ENCODE data around the gene ZNF48. TPM values are rescaled to one million over a fixed set of nuclear protein-coding genes. Genes with fewer than 3 reads are reported as not detected.
"Not testable (repeated sequence)": the region's sequence is repeated elsewhere in the genome, so short reads cannot be mapped to it uniquely, and the experiment has no call there.

ZNF48 gene
- total RNA-seq, 8 experiments from 2014 or later, result 2.2 to 49.5 (median 18.4) TPM

DNA sequence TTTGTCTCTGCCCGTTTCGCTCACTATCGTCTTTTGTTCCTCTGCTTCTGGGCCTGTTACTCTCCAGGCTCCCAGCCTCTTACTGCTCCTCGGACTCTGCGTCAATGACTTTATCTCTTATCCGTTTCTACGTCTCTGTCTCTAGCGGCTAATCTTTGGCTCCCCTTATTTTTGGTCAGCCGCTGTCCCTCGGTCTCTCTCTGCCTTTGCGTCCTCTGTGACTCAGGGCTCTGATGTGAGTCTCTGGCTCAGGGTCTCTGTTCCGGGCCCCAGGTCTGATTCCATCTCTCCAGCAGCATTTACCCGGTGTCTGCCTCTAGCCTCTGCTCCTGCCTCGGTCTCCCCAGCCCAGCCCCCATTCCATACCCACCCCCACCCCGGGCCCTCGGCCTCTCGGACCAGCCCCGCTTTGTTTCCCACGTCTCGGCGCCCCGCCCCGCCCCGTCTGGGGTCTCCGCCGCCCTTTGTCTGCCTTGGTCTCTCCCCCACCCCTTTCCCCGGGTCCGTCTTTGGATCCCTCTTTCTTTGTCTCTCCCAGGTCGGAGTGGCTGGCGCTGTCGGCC lies 547 bp upstream of the ZNF48 start:
- in situ Hi-C loops (cut with MboI; ENCODE audit: low pct_unique_long_range_greater_than_20kb in 2 of 9, low sequenced_read_pairs in 9 of 9, unreplicated experiment in 9 of 9), result no loop called here
- 0 to 33% (median 11%) methylated on average over 1 to 10 of the region's 31 CpGs; no CpG with 5 or more reads in 1 of the 10 experiments for WGBS, 10 experiments
- ATAC-seq (replicated peaks in 6 of 8), result peak in 7 of 8 experiments; percentile 5 to 39 (median 18)
- Histone ChIP-seq H3K4me3 (peak overlapping the region; percentile 93 to 98 (median 95)), H3K27ac (peak overlapping the region; percentile 93 to 99), H3K4me1 (replicated peaks in 1 of 2) (peaks cover 10 to 20% of the 10 kb centered on the region in 2 donors)

DNA sequence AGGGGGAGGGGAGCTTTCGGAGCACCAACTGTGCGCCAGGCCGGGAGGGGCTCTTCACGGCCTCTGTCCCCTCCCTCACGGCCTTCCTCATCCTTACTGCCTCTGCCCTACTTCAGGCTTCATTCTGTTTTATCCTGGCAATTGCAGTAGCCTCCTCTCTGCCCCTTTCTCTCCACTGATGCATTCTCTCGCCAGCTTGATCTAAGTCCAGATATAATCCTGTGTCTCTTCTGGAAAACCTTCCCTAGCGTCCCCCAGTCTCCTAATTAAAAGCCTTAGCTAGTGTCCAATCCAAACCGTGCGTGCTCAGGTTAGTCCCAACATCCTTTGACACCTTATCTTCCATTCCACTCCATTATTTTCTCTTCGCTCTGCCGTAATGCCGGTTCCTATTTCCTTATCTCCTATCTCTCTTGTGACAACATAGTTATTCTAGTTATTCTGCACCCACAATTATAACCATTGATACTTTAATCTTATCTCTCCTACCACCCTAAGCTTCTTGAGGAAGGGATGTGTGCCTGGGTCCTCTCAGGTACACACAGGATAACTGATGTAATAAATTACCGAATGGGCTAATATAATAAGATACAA lies 869 bp downstream of the ZNF48 start:
- in situ Hi-C loops (cut with MboI; ENCODE audit: low pct_unique_long_range_greater_than_20kb in 2 of 9, low sequenced_read_pairs in 9 of 9, unreplicated experiment in 9 of 9), result no loop called here
- Histone ChIP-seq H3K27ac (peak overlapping the region; percentile 93 to 99), H3K4me1 (replicated peaks in 1 of 2) (peaks cover 11 to 27% of the 10 kb centered on the region in 2 donors), H3K4me3 (peak overlapping the region; percentile 93 to 98 (median 95))
- 12 to 42% (median 31%) methylated on average over 3 to 11 of the region's 13 CpGs for WGBS, 10 experiments
- ATAC-seq (replicated peaks in 6 of 8), result no peak

DNA sequence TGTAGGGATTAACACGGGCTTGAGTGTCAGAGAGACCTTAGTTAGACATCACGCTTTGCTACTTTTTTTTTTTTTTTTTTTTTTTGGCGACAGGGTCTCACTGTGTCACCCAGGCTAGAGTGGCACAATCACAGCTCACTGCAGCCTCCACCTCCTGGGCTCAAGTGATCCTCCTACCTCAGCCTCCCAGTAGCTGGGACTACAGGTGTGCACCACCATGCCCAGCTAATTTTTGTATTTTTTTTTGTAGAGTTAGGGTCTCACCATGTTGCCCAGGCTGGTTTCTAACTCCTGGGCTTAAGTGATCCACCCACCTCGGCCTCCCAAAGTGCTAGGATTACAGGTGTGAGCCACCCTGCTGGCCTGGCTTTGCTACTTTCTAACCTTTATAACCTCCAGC lies 1.4 kb downstream of the ZNF48 start:
- Histone ChIP-seq H3K4me1 (replicated peaks in 1 of 2) (peaks cover 11 to 27% of the 10 kb centered on the region in 2 donors), H3K4me3 (peak overlapping the region in 4 of 5 donors; percentile 93 to 98 (median 96))
- WGBS, 10 experiments, result 71 to 96% (median 86%) methylated on average over 2 to 4 of the region's 4 CpGs; no CpG with 5 or more reads in 3 of the 10 experiments
- H3K27ac ChIP-seq; in situ Hi-C loops (cut with MboI; ENCODE audit: low pct_unique_long_range_greater_than_20kb in 2 of 9, low sequenced_read_pairs in 9 of 9, unreplicated experiment in 9 of 9); ATAC-seq (replicated peaks in 6 of 8): not testable (repeated sequence)

DNA sequence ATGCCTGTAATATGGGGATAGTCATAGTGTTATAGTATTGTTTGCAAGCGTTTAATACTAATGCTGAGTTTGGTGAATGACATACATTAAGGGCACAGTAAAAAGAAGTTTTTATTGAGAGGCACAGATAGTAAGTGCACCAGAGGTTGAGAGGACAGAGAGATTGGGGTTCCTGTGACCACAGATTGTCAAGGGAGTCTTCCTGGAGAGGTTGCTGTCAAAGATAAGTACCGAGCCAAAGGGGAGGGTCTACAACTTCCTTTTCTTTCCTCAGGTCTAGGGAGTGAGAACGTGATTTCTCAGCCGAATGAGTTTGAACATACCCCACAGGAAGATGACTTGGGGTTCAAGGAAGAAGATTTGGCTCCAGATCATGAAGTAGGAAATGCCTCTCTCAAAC lies 1.8 kb downstream of the ZNF48 start:
- no peak for ATAC-seq (replicated peaks in 6 of 8)
- Histone ChIP-seq H3K4me3 (no peak overlapping the region), H3K27ac (no peak overlapping the region), H3K4me1 (replicated peaks in 1 of 2) (peaks cover 11 to 27% of the 10 kb centered on the region in 2 donors)
- 67 to 100% (median 88%) methylated on average over 1 to 4 of the region's 4 CpGs; no CpG with 5 or more reads in 4 of the 10 experiments for WGBS, 10 experiments
- in situ Hi-C loops (cut with MboI; ENCODE audit: low pct_unique_long_range_greater_than_20kb in 2 of 9, low sequenced_read_pairs in 9 of 9, unreplicated experiment in 9 of 9), result no loop called here

DNA sequence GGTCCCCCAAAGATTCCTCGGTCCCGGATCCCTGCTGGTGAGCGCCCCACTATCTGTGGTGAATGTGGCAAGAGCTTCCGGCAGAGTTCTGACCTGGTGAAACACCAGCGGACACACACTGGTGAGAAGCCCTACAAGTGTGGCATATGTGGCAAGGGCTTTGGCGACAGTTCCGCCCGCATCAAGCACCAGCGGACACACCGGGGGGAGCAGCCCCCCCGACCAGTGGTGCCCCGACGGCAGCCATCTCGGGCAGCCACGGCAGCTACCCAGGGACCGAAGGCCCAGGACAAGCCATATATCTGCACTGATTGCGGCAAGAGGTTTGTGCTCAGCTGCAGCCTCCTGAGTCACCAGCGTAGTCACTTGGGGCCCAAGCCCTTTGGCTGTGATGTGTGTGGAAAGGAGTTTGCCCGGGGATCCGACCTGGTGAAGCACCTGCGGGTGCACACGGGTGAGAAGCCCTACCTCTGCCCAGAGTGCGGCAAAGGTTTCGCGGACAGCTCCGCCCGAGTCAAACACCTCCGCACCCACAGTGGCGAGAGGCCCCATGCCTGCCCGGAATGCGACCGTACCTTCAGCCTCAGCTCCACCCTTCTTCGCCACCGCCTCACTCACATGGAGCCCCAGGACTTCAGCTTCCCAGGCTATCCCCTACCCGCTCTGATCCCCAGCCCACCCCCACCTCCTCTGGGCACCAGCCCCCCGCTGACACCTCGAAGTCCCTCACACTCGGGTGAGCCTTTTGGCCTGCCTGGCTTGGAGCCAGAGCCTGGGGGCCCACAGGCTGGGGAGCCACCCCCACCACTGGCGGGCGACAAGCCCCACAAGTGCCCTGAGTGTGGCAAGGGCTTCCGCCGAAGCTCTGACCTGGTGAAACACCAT lies 2.8 kb downstream of the ZNF48 start:
- Histone ChIP-seq H3K27ac (no peak overlapping the region), H3K4me3 (no peak overlapping the region), H3K4me1 (replicated peaks in 1 of 2) (peaks cover 11 to 27% of the 10 kb centered on the region in 2 donors)
- in situ Hi-C loops (cut with MboI; ENCODE audit: low pct_unique_long_range_greater_than_20kb in 2 of 9, low sequenced_read_pairs in 9 of 9, unreplicated experiment in 9 of 9), result no loop called here
- no peak for ATAC-seq (replicated peaks in 6 of 8)
- WGBS, 10 experiments, result 91 to 100% (median 98%) methylated on average over 1 to 20 of the region's 42 CpGs; no CpG with 5 or more reads in 7 of the 10 experiments

DNA sequence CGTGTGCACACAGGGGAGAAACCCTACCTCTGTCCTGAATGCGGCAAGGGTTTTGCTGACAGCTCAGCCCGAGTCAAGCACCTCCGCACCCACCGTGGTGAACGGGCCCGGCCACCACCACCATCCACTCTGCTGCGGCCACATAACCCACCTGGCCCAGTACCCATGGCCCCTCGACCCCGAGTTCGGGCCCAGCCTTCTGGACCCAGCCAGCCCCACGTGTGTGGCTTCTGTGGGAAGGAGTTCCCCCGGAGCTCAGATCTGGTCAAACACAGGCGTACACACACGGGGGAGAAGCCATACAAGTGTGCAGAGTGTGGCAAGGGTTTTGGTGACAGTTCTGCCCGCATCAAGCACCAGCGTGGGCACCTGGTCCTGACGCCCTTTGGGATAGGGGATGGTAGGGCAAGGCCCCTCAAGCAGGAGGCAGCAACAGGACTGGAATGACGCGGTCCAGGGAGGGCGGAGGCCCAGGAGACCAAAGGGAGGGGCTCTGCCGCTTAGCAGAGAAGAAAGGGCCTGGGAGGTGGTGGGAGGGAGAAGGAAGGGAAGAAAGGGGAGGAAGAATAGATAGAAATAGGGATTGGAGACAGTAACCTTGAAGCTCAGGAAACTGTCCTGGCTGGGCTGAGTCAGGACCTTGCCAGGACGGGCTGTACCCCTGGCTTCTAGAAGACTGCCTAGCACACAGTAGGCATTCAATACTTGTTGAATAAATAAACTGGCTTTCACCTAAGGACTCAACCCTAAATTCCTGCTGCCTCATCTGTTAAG lies 3.6 kb downstream of the ZNF48 start:
- no peak overlapping the region for H3K4me3 ChIP-seq

DNA sequence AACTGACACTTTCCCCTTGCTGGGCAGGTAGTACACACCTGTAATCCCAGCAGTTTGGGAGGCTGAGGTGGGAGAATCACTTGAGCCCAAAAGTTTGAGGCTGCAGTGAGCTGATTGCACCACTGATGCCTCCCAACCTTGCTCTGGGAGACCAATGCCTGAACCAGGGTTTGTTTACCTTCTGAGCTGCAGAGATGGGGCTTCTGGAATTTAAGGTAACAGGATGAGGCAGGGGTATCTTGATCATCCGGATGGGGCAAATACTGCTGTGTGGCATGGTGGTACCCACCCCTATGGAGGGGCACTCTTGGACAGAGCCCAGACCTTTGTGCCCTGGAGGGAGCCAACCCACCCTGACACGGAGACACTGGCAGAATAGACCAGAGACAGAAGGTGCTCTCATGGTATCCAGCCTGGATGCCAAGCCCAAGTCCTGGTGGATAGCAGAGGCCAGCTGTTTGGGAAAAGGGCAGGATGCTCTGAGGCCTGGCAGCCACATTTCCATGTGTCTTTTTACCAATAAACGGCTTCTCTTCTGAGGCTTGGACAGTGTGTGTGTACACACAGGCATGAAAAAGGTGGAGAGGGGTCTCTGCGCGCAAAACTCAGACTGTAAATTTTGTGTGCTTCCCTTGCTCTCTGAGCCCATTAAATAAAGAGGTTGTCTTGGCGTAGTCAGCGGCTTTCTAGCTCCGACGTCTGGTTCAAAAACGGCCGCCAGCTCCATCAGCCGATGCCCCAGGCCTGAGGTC lies 4.4 kb downstream of the ZNF48 start:
- Histone ChIP-seq H3K4me1 (replicated peaks in 1 of 2) (peaks cover 6 to 19% of the 10 kb centered on the region in 2 donors), H3K27ac (peak overlapping the region; percentile 83 to 95), H3K4me3 (peak overlapping the region; percentile 32 to 49 (median 48))
- WGBS, 10 experiments, result 9 to 65% (median 30%) methylated on average over 2 to 7 of the region's 12 CpGs; no CpG with 5 or more reads in 5 of the 10 experiments
- ATAC-seq (replicated peaks in 6 of 8), result no peak
- in situ Hi-C loops (cut with MboI; ENCODE audit: low pct_unique_long_range_greater_than_20kb in 2 of 9, low sequenced_read_pairs in 9 of 9, unreplicated experiment in 9 of 9), result loop anchor here in 3 of 9 experiments (25.0 kb wide), 2 partner anchors 287 to 312 kb away; partner anchors contain the start of genes PPP4C (in 2 of the 3), TBX6 (in 2 of the 3), YPEL3 (in 2 of the 3) and GDPD3 (in 1 of the 3)

More for the DNA sequence above, 3.6 kb downstream of the ZNF48 start:
- peaks cover 10 to 23% of the 10 kb centered on the region in 2 donors for H3K4me1 ChIP-seq (replicated peaks in 1 of 2)
- ATAC-seq (replicated peaks in 6 of 8), result no peak
- 30 to 88% (median 65%) methylated on average over 1 to 6 of the region's 23 CpGs; no CpG with 5 or more reads in 5 of the 10 experiments for WGBS, 10 experiments
- in situ Hi-C loops (cut with MboI; ENCODE audit: low pct_unique_long_range_greater_than_20kb in 2 of 9, low sequenced_read_pairs in 9 of 9, unreplicated experiment in 9 of 9), result no loop called here
- no peak overlapping the region for H3K27ac ChIP-seq

DNA sequence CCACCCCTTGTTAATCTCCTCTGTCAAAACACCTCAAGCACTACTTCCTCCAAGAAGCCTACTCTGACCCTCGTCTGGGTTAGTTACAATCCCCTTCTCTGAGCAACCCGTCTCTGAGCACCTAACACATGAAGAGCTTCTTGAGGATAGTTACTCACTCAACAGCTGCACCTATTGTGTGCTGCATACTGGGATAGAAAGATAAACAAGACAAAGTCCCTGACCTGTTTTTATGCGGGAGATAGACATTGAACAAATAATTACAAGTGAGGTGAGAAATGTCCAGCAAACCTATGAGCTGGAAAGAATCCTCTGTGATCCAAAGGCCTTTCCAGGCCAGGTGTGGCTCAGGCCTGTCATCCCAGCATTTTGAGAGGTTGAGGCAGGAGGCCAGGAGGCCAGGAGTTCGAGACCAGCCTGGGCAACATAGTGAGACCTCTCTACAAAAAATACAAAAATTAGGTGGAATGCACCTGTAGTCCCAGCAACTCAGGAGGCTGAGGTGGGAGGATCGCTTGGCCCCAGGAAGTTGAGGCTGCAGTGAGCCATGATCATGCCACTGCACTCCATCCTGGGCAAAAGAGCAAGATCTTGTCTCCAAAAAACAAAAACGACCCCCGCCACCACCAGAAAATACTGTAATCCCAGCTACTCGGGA lies 6.7 kb downstream of the ZNF48 start:
- in situ Hi-C loops (cut with MboI; ENCODE audit: low pct_unique_long_range_greater_than_20kb in 2 of 9, low sequenced_read_pairs in 9 of 9, unreplicated experiment in 9 of 9), result loop anchor here in 3 of 9 experiments (25.0 kb wide), 2 partner anchors 290 to 315 kb away; partner anchors contain the start of genes PPP4C (in 2 of the 3), TBX6 (in 2 of the 3), YPEL3 (in 2 of the 3) and GDPD3 (in 1 of the 3)
- WGBS, 10 experiments, result 60 to 92% (median 73%) methylated on average over 1 to 6 of the region's 8 CpGs; no CpG with 5 or more reads in 3 of the 10 experiments

DNA sequence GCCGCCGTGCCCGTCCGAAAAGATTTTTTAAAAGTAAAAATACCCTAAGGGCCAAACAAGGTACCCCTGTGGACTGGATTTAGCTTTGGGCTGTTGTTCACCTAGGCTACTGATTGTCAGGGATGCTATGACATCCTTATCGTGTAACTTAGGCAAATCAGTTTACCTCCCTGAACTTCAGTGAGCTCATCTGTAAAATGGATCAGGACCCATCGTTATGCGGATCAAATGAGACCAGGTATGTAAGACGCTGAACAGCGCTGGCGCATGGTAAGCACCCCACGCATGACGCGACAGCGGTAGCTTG lies 11.5 kb downstream of the ZNF48 start:
- Histone ChIP-seq H3K27ac (no peak overlapping the region), H3K4me1 (replicated peaks in 1 of 2) (peaks cover 6 to 9% of the 10 kb centered on the region in 2 donors), H3K4me3 (peak overlapping the region; percentile 49 to 68 (median 60))
- in situ Hi-C loops (cut with MboI; ENCODE audit: low pct_unique_long_range_greater_than_20kb in 2 of 9, low sequenced_read_pairs in 9 of 9, unreplicated experiment in 9 of 9), result loop anchor here in 3 of 9 experiments (25.0 kb wide), 2 partner anchors 294 to 319 kb away; partner anchors contain the start of genes PPP4C (in 2 of the 3), TBX6 (in 2 of the 3), YPEL3 (in 2 of the 3) and GDPD3 (in 1 of the 3)
- whole genome bisulfite sequencing, 10 experiments, result 27 to 63% (median 31%) methylated on average over 3 to 11 of the region's 14 CpGs; no CpG with 5 or more reads in 3 of the 10 experiments
- no peak for ATAC-seq (replicated peaks in 6 of 8)

More for the DNA sequence above, 6.7 kb downstream of the ZNF48 start:
- Histone ChIP-seq H3K4me3 (no peak overlapping the region), H3K4me1 (replicated peaks in 1 of 2) (peaks cover 6 to 13% of the 10 kb centered on the region in 2 donors), H3K27ac (no peak overlapping the region)
- ATAC-seq (replicated peaks in 6 of 8), result no peak

DNA sequence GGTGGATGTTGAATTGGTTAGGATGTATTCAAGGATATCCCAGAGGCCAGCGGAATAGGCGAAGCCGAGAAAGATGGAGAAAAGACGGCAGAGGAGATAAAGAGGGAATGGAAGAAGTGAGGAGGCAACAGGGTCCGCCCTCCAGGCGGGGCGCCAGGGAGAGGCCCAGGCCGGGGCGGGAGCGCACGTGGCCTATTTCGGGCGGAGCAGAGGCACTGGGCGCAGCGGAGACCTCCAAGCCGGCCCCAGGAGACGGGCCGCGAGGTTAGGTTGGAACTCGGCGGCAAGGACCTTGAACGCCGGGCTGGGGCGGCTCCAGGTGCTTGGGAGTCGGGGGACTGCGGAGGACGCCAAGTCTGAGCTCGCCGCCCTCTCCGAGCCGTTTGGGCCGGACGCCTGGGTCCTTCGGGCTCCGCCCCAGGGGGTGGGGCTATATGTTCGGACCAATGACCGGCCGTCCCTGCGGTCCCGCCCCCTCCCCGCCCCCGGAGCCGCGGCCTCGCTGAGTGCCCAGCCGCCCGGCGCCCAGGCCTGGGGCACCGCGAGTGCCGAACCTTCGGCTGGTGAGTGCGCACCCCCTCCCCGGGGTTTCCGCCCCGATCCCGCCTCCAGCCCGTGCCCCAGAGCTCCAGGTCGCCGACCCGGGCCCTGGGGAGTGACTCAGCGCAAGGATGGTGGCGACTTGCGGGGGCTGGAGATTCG lies 12.0 kb downstream of the ZNF48 start, which contains the start of gene ZNF771:
Gene ZNF771 (plus strand): TSS at position 505 of the 702 bp plus-strand sequence. CDS start 448 bp downstream, outside the sequence.
- 0 to 17% (median 3%) methylated on average over 2 to 14 of the region's 65 CpGs; no CpG with 5 or more reads in 4 of the 10 experiments for WGBS, 10 experiments
- ATAC-seq (replicated peaks in 6 of 8), result peak; percentile 88 to 92 (median 91)
- Histone ChIP-seq H3K4me3 (peak within 1 kb of the TSS; percentile 49 to 68 (median 60)), H3K27ac (no peak within 1 kb of the TSS), H3K4me1 (replicated peaks in 1 of 2) (peaks cover 6 to 9% of the 10 kb centered on the region in 2 donors)
- in situ Hi-C loops (cut with MboI; ENCODE audit: low pct_unique_long_range_greater_than_20kb in 2 of 9, low sequenced_read_pairs in 9 of 9, unreplicated experiment in 9 of 9), result loop anchor here in 3 of 9 experiments (25.0 kb wide), 2 partner anchors 295 to 320 kb away; partner anchors contain the start of genes PPP4C (in 2 of the 3), TBX6 (in 2 of the 3), YPEL3 (in 2 of the 3) and GDPD3 (in 1 of the 3)

Measured in motor neuron (in vitro differentiated cells).